Activated CD4-positive, alpha-beta memory T cell treated with anti-CD3 and anti-CD28 coated beads, Interleukin-2, amount 10 ng/mL, durations not matched to agents 7 days and 5 days (primary cell): ENCODE measurements around the gene LSAMP. TPM values are rescaled to one million over a fixed set of nuclear protein-coding genes. Genes with fewer than 3 reads are reported as not detected.
"Not testable (repeated sequence)": the region's sequence is repeated elsewhere in the genome, so short reads cannot be mapped to it uniquely, and the experiment has no call there.

Experiments
- CTCF ChIA-PET: fragments of 350-600 bp; sonication (Branson Sonifier 250); formaldehyde crosslinking; loops from one replicate; lab custom pipeline; 2021; ENCODE audit warnings: antibody characterized with exemption, inconsistent platforms; lab: Charles Lee
- POLR2A ChIA-PET: fragments of 350-600 bp; sonication (Branson Sonifier 250); formaldehyde crosslinking; loops from one replicate; lab custom pipeline; 2021; ENCODE audit warnings: antibody characterized with exemption; lab: Charles Lee
- DNase-seq: peaks from one replicate; pipeline ENCODE4 v3.0.0-alpha.2; 2020
- H3K27ac Mint-ChIP-seq: one replicate; pipeline ENCODE4 v1.8.0; 2021; ENCODE audit warnings: mild to moderate bottlenecking, mixed read lengths
- H3K27me3 Mint-ChIP-seq: one replicate; pipeline ENCODE4 v1.8.0; 2021; ENCODE audit warnings: mixed read lengths
- H3K36me3 Mint-ChIP-seq: one replicate; pipeline ENCODE4 v1.8.0; 2021; ENCODE audit warnings: low read depth, mixed read lengths
- H3K4me1 Mint-ChIP-seq: one replicate; pipeline ENCODE4 v1.8.0; 2021; ENCODE audit warnings: mixed read lengths
- H3K4me3 Mint-ChIP-seq: one replicate; pipeline ENCODE4 v1.8.0; 2021; ENCODE audit warnings: mild to moderate bottlenecking, mixed read lengths
- H3K9me3 Mint-ChIP-seq: one replicate; pipeline ENCODE4 v1.8.0; 2021; ENCODE audit warnings: mixed read lengths
- total RNA-seq, 2 experiments: library from RNA; stranded (reverse); gene quantifications; one replicate each; pipeline ENCODE4 v1.2.3, GENCODE V29; 2021

The LSAMP gene
- total RNA-seq, 2 experiments from 2014 or later = not detected

DNA sequence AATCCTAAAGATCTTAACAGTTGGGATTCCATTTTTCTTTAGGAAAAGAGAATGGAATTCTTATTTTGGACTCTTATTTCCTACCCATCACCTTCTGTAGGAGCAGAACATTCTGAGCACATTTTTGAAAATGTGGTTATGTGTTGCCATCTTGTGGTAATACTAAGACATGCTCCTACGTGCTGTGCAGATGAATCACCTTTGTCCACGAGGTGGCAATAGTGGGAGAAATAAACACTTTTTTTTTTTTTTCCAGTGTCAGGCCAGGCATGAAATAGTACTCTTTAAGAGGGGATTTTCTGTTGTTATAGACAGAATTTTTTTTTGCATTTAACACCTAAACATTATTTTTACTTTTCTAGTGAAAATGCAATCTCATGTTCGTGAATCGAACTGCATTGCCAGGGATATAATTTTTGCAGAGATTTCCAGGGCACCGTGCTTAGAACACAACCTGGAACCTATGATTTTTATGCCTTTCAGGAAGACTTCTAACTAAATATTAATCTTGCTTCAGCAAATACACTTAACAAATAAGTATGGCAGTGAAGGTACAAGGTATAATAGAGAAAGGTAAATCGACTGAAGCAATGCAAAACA, 625.4 kb downstream of the LSAMP start:
- ChIA-PET CTCF (interaction anchor here (1.0 to 2.2 kb wide), 3 partner anchors 16 to 36 kb away, joined by 4 to 9 read pairs (median 9); no protein-coding TSS in a partner anchor), POLR2A (no interaction called here)
- no peaks in the 10 kb centered on the region for H3K36me3 Mint-ChIP-seq
- H3K4me3 Mint-ChIP-seq = no peak overlapping the region
- no peaks in the 10 kb centered on the region for H3K9me3 Mint-ChIP-seq
- peak; percentile 69 for DNase-seq
- H3K27ac Mint-ChIP-seq = no peak overlapping the region
- peaks cover 3% of the 10 kb centered on the region for H3K27me3 Mint-ChIP-seq
- no peaks in the 10 kb centered on the region for H3K4me1 Mint-ChIP-seq

DNA sequence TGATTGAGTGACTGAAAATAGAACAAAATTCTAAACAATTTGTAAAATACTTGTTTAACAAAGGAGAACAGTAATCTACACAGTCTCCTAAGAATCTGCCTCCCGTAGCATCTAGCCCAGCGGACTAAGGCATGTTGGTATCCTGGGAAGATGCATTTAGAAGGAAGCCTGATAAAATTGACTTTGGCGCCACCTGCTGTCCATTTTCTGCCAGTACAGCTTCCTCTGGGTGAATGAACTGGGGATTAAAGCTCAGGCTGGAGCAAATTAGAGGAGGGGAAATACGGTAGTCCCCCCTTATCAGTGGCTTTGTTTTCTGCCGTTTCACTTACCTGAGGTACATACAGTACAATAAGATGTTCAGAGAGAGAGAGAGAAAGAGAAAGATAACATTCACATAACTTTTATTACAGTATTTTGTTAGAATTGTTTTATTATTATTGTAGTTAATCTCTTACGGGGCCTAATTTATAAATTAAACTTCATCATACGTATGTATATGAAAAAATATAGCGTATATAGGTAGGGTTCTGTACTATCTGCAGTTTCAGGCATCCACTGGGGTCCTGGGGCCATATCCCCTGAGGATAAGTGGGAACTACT, 630.4 kb downstream of the LSAMP start:
- no peak overlapping the region for H3K27ac Mint-ChIP-seq
- ChIA-PET POLR2A (interaction anchor here (1.0 kb wide), 1 partner anchor 30 kb away, joined by 3 read pairs; no protein-coding TSS in a partner anchor), CTCF (interaction anchor here (0.8 to 6.0 kb wide), 18 partner anchors 9 to 1231 kb away, joined by 3 to 38 read pairs (median 4); no protein-coding TSS in a partner anchor)
- no peaks in the 10 kb centered on the region for H3K9me3 Mint-ChIP-seq
- DNase-seq = peak; percentile 68
- H3K36me3 Mint-ChIP-seq = no peaks in the 10 kb centered on the region
- H3K27me3 Mint-ChIP-seq = peaks cover 21% of the 10 kb centered on the region
- H3K4me1 Mint-ChIP-seq = no peaks in the 10 kb centered on the region
- no peak overlapping the region for H3K4me3 Mint-ChIP-seq

DNA sequence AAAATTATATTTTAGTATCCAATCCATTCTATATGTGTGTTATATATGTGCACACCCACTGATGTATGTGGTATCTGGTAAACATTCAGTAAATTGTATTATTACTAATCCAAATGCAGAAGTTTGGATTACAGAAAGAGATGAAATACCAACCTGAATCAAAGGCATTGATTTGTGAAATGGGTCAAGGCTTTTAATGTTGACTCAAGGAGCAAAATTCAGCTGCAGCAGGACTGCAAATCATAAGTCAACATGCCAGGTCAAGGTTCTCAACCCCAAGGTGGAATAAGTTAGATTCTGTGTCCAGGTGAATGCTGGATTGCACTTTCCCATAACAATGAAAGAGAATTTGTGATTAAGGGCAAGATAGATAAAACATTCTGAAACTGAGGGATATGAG, 631.3 kb downstream of the LSAMP start:
- ChIA-PET CTCF (interaction anchor here (0.9 to 6.0 kb wide), 4 partner anchors 10 to 29 kb away, joined by 3 to 38 read pairs (median 4); no protein-coding TSS in a partner anchor), POLR2A (no interaction called here)
- Mint-ChIP-seq H3K4me3 (no peak overlapping the region), H3K27ac (no peak overlapping the region), H3K27me3 (peaks cover 25% of the 10 kb centered on the region), H3K9me3 (no peaks in the 10 kb centered on the region), H3K36me3 (no peaks in the 10 kb centered on the region), H3K4me1 (no peaks in the 10 kb centered on the region)
- no peak for DNase-seq

DNA sequence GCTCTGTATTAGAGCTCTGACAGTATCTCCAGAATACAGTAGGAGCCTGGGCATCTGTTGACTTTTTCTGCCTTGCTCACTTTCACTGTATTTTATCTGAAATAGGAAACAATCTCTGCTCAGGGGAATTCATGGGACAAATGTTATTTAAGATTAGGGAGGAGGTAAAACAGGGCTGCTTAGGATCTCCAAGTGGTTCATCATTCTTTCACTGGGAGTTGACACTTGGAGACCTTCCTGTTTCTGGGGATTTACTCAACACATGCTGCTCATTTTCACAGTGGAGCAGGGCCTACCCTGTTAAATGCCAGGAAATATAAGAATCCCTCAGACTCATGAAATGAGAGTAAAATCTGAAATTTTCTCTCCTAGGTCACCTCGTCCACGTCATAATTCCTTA, 636.5 kb downstream of the LSAMP start:
- no peaks in the 10 kb centered on the region for H3K9me3 Mint-ChIP-seq
- ChIA-PET CTCF (no interaction called here), POLR2A (interaction anchor here (1.5 kb wide), 1 partner anchor 25 kb away, joined by 3 read pairs; no protein-coding TSS in a partner anchor)

DNA sequence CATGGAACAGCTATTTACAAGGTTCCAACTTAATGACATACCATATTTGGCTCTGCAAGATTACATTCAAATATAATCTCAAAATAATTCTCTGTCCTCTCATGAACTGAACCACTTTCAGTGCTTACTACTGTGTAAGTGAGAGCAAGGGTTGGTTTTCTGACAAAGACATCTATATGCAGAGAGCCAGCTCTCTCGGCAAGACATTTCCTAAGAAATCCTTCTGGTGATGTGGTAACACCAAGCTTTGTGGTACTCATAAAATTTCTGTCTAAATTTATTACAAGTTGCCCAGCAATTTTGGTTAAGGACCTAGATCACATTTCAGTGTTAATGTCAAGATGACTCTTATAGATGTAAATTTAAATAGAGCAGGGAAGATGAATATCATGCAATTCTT, 637.0 kb downstream of the LSAMP start:
- POLR2A ChIA-PET = interaction anchor here (0.6 to 1.5 kb wide), 2 partner anchors 24 to 1872 kb away, joined by 3 read pairs; no protein-coding TSS in a partner anchor
- Mint-ChIP-seq H3K27me3 (peaks cover 43% of the 10 kb centered on the region), H3K36me3 (no peaks in the 10 kb centered on the region), H3K4me3 (no peak overlapping the region), H3K4me1 (peaks cover 15% of the 10 kb centered on the region), H3K9me3 (no peaks in the 10 kb centered on the region), H3K27ac (no peak overlapping the region)
- DNase-seq = no peak
- CTCF ChIA-PET = no interaction called here

More for the DNA sequence above, 636.5 kb downstream of the LSAMP start:
- Mint-ChIP-seq H3K27me3 (peaks cover 39% of the 10 kb centered on the region), H3K4me3 (no peak overlapping the region), H3K36me3 (no peaks in the 10 kb centered on the region), H3K4me1 (peaks cover 11% of the 10 kb centered on the region), H3K27ac (no peak overlapping the region)
- DNase-seq = no peak

DNA sequence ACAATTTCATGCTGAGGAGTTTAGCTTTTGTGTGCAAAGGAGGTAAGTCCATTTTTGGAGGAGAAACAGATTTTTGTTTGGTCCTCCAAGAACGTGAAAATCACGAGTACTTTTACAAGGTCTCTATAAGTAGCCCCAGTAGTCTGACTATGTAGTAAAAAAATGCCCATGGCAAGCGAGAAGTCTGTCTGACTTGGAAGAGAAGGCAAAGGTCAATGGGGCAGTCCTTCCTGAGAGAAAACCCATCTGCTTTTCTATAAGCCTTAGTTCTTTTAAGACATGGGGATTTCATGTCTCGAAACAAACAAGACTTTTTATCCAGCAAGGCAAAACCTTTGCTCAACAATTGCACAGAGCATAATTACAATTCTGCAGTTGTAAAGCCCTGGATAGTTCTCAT, 638.8 kb downstream of the LSAMP start:
- H3K4me1 Mint-ChIP-seq = peaks cover 15% of the 10 kb centered on the region
- H3K9me3 Mint-ChIP-seq = no peaks in the 10 kb centered on the region
- no peak overlapping the region for H3K27ac Mint-ChIP-seq
- CTCF ChIA-PET = interaction anchor here (2.4 kb wide), 1 partner anchor 8 kb away, joined by 7 read pairs; no protein-coding TSS in a partner anchor
- no peak for DNase-seq
- POLR2A ChIA-PET = no interaction called here
- H3K36me3 Mint-ChIP-seq = no peaks in the 10 kb centered on the region
- no peak overlapping the region for H3K4me3 Mint-ChIP-seq
- H3K27me3 Mint-ChIP-seq = peaks cover 49% of the 10 kb centered on the region

DNA sequence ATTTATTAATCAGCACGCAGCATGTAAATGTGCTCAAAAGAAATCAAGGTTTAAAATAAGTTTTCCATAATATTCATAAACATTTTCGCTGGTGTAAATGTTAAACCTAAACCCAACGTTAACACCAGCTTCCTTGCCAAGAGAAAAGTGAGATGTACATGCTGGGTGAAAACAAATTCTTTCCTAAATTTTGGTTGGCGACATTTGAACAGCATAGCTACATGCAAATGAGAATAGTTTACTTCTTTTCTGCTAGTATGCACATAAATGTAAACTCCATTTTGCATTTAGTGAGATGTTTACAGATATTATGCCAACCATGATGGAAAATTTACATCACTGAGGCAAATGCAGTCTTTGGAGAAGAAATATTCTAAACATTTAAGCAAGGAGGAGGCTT, 639.8 kb downstream of the LSAMP start:
- Mint-ChIP-seq H3K27me3 (peaks cover 42% of the 10 kb centered on the region), H3K36me3 (no peaks in the 10 kb centered on the region), H3K4me1 (peaks cover 15% of the 10 kb centered on the region), H3K4me3 (no peak overlapping the region), H3K27ac (no peak overlapping the region), H3K9me3 (no peaks in the 10 kb centered on the region)
- CTCF ChIA-PET = interaction anchor here (1.7 to 2.4 kb wide), 2 partner anchors 9 to 12 kb away, joined by 6 to 7 read pairs; no protein-coding TSS in a partner anchor
- POLR2A ChIA-PET = no interaction called here
- DNase-seq = no peak

DNA sequence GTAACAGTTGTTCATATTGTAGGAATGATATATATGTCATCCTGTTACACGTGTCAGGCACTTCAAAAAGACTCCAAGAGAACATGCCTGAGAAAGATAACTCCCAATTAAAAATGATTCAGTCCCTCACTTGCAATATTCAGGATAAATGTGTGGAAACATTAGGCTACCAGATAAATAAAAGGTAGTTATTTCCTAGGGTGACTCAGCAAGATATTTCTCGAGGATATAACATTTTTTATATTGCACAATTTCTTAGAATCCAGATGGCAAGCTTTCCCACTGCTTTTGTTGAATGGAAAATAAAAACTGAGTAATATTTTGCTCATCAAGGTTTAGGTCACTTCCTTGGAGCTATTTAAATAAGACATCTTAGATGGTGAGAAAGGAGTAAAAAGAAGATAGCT, 640.6 kb downstream of the LSAMP start:
- Mint-ChIP-seq H3K27me3 (peaks cover 38% of the 10 kb centered on the region), H3K36me3 (no peaks in the 10 kb centered on the region), H3K9me3 (no peaks in the 10 kb centered on the region), H3K4me1 (peaks cover 15% of the 10 kb centered on the region), H3K4me3 (no peak overlapping the region), H3K27ac (no peak overlapping the region)
- CTCF ChIA-PET = interaction anchor here (1.7 to 2.4 kb wide), 2 partner anchors 10 to 13 kb away, joined by 6 to 7 read pairs; no protein-coding TSS in a partner anchor
- DNase-seq = no peak
- POLR2A ChIA-PET = no interaction called here

DNA sequence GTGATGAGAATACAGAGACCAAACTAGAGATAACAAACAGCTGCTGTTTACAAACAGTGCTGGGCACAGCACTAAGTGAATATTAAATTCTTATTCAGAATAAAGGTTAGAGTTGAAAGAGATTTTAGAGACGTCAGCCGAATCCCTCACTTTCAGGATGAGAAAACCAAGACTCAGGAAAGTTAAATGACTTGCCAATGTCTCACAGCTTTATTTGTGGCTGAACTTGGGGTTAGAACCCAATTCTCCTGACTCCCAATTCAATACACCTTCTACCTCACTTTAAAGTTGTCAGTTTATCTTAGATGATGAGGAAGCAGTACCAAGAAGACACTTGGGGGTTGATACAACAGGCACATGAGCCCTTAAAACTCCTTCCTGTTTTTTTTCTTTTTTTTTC, 641.1 kb downstream of the LSAMP start:
- ChIA-PET POLR2A (no interaction called here), CTCF (interaction anchor here (0.8 to 2.1 kb wide), 4 partner anchors 9 to 20 kb away, joined by 3 to 12 read pairs (median 5); no protein-coding TSS in a partner anchor)
- Mint-ChIP-seq H3K4me1 (peaks cover 15% of the 10 kb centered on the region), H3K27ac (no peak overlapping the region), H3K36me3 (no peaks in the 10 kb centered on the region), H3K27me3 (peaks cover 36% of the 10 kb centered on the region), H3K9me3 (no peaks in the 10 kb centered on the region), H3K4me3 (no peak overlapping the region)
- no peak for DNase-seq

DNA sequence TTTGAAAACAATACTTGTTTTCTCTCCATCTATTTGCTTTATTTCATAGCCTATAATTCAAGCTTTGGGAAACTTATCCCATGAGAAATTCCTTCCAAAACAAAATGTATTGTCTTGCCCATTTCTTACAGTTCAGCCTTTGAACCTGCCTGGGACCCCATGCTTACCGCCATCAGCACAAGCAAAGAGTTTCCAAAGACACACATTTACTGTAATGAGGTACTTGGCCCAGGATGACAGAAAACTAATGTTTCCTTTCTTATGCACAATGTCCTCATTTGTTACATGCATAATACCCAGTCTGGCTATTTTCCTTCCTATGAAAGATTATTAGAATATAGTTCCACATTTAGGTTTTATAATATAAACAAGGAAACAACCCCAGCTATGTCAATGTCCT, 641.6 kb downstream of the LSAMP start:
- no peak for DNase-seq
- Mint-ChIP-seq H3K9me3 (no peaks in the 10 kb centered on the region), H3K36me3 (no peaks in the 10 kb centered on the region), H3K27me3 (peaks cover 31% of the 10 kb centered on the region), H3K27ac (no peak overlapping the region), H3K4me3 (no peak overlapping the region), H3K4me1 (peaks cover 15% of the 10 kb centered on the region)
- POLR2A ChIA-PET = no interaction called here
- CTCF ChIA-PET = interaction anchor here (0.8 to 2.1 kb wide), 3 partner anchors 10 to 19 kb away, joined by 3 to 12 read pairs (median 4); no protein-coding TSS in a partner anchor

DNA sequence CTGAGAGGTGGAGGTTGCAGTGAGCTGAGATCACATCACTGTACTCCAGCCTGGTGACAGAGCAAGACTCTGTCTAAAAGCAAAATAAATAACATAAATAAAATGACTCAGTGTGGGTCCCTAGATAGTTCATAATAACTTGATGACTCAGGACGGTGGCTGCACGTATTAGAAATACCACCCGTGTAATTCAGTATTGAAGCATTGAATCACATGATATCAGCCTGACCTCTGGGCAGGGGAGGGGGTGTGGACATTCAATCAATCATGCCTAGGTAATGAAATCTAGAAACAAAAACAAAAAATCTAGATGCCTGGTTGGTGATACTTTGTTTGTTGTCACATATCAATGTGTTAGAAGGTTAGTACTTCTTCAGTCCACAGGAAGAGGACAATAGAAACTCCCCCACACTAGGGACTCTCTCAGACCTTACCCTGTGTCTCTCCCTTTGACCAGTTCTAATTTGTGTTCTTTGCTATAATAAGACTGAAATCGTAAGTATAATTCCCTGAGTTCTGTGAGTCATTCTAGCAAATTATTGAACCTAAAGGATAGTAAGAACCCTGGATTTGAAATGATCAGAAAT, 644.7 kb downstream of the LSAMP start:
- POLR2A ChIA-PET = no interaction called here
- CTCF ChIA-PET = interaction anchor here (0.7 to 1.5 kb wide), 2 partner anchors 15 to 34 kb away, joined by 3 to 4 read pairs; no protein-coding TSS in a partner anchor

DNA sequence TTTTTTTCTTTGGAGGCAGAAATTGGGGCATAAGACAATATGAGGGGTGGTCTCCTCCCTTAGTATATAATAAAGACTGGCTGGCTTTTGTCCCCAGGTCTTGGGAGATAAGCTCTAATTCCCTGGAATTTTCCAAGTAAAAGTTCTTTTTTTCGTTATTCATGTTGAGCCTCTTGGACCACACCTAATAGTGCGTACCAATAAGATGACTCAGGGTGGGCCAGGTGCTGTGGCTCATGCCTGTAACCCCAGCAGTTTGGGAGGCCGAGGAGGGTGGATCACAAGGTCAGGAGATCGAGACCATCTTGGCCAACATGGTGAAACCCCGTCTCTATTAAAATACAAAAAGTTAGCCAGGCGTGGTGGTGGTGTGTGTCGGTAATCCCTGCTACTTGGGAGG, 645.2 kb downstream of the LSAMP start:
- Mint-ChIP-seq H3K4me1 (peaks cover 15% of the 10 kb centered on the region), H3K27me3 (peaks cover 17% of the 10 kb centered on the region)
- H3K9me3 Mint-ChIP-seq, DNase-seq, H3K4me3 Mint-ChIP-seq, H3K36me3 Mint-ChIP-seq, H3K27ac Mint-ChIP-seq, POLR2A ChIA-PET: not testable (repeated sequence)
- CTCF ChIA-PET = interaction anchor here (1.5 kb wide), 1 partner anchor 15 kb away, joined by 4 read pairs; no protein-coding TSS in a partner anchor

More for the DNA sequence above, 644.7 kb downstream of the LSAMP start:
- H3K9me3 Mint-ChIP-seq = no peaks in the 10 kb centered on the region
- H3K27me3 Mint-ChIP-seq = peaks cover 17% of the 10 kb centered on the region
- H3K36me3 Mint-ChIP-seq = no peaks in the 10 kb centered on the region
- H3K27ac Mint-ChIP-seq = no peak overlapping the region
- H3K4me1 Mint-ChIP-seq = peaks cover 15% of the 10 kb centered on the region
- H3K4me3 Mint-ChIP-seq = no peak overlapping the region
- no peak for DNase-seq
